Lung (tissue), 12 donors: ENCODE results near the gene HBD. TPM values are rescaled to one million over a fixed set of nuclear protein-coding genes. Genes with fewer than 3 reads are reported as not detected.

ENCODE experiments used
- ATAC-seq: fragments of 200-7000 bp; cut with Tn5 transposase; one replicate; pipeline ENCODE4 v1.9.1; 2020; ENCODE audit warnings: moderate number of reproducible peaks; ENCODE audit not compliant: insufficient read depth, low FRiP score
- DNase-seq, 3 donors: peaks; one replicate each; pipeline ENCODE4 v3.0.0-alpha.2; 2013 to 2017
- H3K27ac ChIP-seq, 2 donors: one replicate each; pipeline ENCODE4 v1.5.1; 2013; ENCODE audit warnings: mild to moderate bottlenecking in 2 of 2, moderate library complexity in 2 of 2, control low read depth in 1 of 2, inconsistent platforms in 1 of 2, low read depth in 1 of 2, low read length in 1 of 2
- H3K27me3 ChIP-seq, 3 donors: one replicate each; pipeline ENCODE4 v1.5.1; 2013; ENCODE audit warnings: low read length in 2 of 3; ENCODE audit not compliant: control insufficient read depth in 3 of 3, insufficient read depth in 3 of 3
- H3K36me3 ChIP-seq, 4 donors: one replicate each; pipeline ENCODE4 v1.5.1; 2013; ENCODE audit warnings: low read length in 4 of 4, mild to moderate bottlenecking in 1 of 4, moderate library complexity in 1 of 4; ENCODE audit not compliant: control insufficient read depth in 4 of 4, insufficient read depth in 4 of 4
- H3K4me1 ChIP-seq, 5 donors: one replicate each; pipeline ENCODE4 v1.5.1; 2013; ENCODE audit warnings: low read length in 5 of 5, mild to moderate bottlenecking in 2 of 5, moderate library complexity in 1 of 5; ENCODE audit not compliant: control insufficient read depth in 5 of 5, insufficient read depth in 5 of 5
- H3K4me3 ChIP-seq: one replicate; pipeline ENCODE4 v1.5.1; 2013; ENCODE audit warnings: mild to moderate bottlenecking, control low read depth, moderate library complexity
- H3K9ac ChIP-seq, 2 donors: one replicate each; pipeline ENCODE4 v1.5.1; 2013; ENCODE audit warnings: low read length in 2 of 2, control low read depth in 1 of 2; ENCODE audit not compliant: insufficient read depth in 1 of 2
- H3K9me3 ChIP-seq, 4 donors: one replicate each; pipeline ENCODE4 v1.5.1; 2013; ENCODE audit warnings: low read length in 3 of 4, mild to moderate bottlenecking in 1 of 4, moderate library complexity in 1 of 4; ENCODE audit not compliant: control insufficient read depth in 4 of 4, insufficient read depth in 3 of 4
- CTCF ChIP-seq: IDR thresholded peaks from 2 replicates; pipeline ENCODE4 v1.5.1; 2012; ENCODE audit warnings: mild to moderate bottlenecking; ENCODE audit errors: control extremely low read depth, extremely low read depth
- WGBS, 2 donors: extraction: QIAGEN DNeasy Blood & Tissue Kit; methylation state at CpG; one replicate each; pipeline ENCODE4 v1.1.7; 2013; 5-methylcytosine and 5-hydroxymethylcytosine counted together
- polyA plus RNA-seq, 2 donors: library from polyadenylated mRNA; stranded (reverse); fragments of 200-250 nt; gene quantifications; one replicate each; pipeline ENCODE4 v1.2.1, GENCODE V29; 2013
- total RNA-seq, 2 donors: library from RNA; depleted of rRNA in 1 of 2; stranded (reverse); fragments of >200 nt in 1 of 2; gene quantifications; one replicate each; pipeline ENCODE4 v1.2.1, GENCODE V29; 2014 to 2021
- donor health status: control.
- donor health status: control.
- donor health status: Bipolar disorder and iron deficiency.
- donor health status: healthy.
- donor health status: DM: yes; HTN: yes; CAD: no.

The HBD gene
- total and polyA plus RNA-seq, 4 donors = 0.24 to 1.1 (median 0.66) TPM; not detected in 1

- WGBS, 2 donors = 70 to 75% methylated on average over 7 of the region's 7 CpGs
- TF ChIP-seq CTCF = no peak
- no peaks in the 10 kb centered on the region for H3K36me3 ChIP-seq
Observed at GRCh38 chr11:5242933-5243815, 8.9 kb upstream of the HBD start.

GRCh38 chr11:5242208-5242607 is 7.9 kb upstream of the HBD start:
- Histone ChIP-seq H3K27me3 (peaks cover 0 to 4% (median 0%) of the 10 kb centered on the region in 3 donors), H3K9ac (no peak overlapping the region), H3K9me3 (no peaks in the 10 kb centered on the region), H3K4me1 (no peaks in the 10 kb centered on the region), H3K4me3 (no peak overlapping the region), H3K27ac (no peak overlapping the region), H3K36me3 (no peaks in the 10 kb centered on the region)
- ATAC-seq = no peak
- no peak for DNase-seq
- no peak for TF ChIP-seq CTCF
- WGBS, 2 donors = 68 to 80% methylated on average over 2 of the region's 2 CpGs

More at GRCh38 chr11:5242933-5243815, 8.9 kb upstream of the HBD start:
- DNase-seq (no peak), ATAC-seq (no peak)
- Histone ChIP-seq H3K4me1 (no peaks in the 10 kb centered on the region), H3K27ac (no peak overlapping the region), H3K27me3 (peaks cover 0 to 4% (median 0%) of the 10 kb centered on the region in 3 donors), H3K9ac (no peak overlapping the region), H3K4me3 (no peak overlapping the region), H3K9me3 (no peaks in the 10 kb centered on the region)

GRCh38 chr11:5241458-5241857 is 7.2 kb upstream of the HBD start:
- ATAC-seq (no peak), DNase-seq (no peak)
- Histone ChIP-seq H3K27ac (no peak overlapping the region), H3K27me3 (peaks cover 0 to 4% (median 0%) of the 10 kb centered on the region in 3 donors), H3K4me1 (no peaks in the 10 kb centered on the region), H3K4me3 (no peak overlapping the region), H3K9me3 (no peaks in the 10 kb centered on the region), H3K36me3 (no peaks in the 10 kb centered on the region), H3K9ac (no peak overlapping the region)
- 63 to 65% methylated on average over 3 of the region's 3 CpGs for WGBS, 2 donors
- TF ChIP-seq CTCF = no peak
